ENCODE data around the gene HOXD13.

The HOXD13 gene

DNA sequence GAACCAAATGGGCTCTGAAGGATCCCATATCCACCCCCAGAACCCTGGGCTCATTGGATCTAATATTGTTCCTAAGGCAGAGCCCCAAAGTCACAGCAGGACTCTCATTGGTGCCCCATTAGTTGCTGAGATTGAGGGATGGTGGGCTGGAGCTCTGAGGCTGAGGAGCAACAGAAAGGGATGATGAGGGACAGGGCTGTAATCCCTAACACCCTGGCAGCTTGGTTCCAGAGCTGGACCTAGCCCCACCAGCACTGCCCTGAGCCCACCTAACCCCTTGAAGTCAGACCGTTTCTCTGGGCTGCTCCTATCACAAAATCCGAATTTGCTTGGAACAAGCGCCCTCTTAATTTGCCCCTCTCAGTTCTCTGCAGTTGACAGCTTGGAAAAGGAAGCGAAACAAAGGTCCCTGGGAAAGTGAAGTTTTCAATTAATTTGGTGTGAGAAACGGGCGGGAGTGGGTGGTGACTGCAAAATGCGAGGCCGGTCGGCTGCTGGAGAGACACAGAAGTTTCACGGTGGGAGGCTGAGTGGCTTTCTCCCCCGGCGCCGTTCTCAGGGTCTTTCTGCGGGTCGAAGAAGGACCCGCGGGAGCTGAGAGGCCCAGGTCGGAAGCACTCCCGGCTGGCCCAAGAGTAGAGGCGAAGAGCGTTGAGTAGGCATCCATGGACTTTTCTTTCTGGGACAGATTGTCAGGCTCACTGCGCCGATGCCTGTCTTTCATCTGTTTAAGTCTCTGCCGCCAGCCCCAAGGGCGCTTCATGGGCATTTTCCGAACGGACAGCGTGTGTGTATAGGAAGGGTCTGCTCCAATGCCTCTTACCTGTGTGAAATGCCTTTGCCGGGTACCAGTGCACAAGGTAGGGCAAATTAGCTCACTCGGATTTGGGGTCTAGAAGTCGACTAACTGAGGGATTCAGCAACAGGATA, 927 bp upstream of the HOXD13 start:
- Histone ChIP-seq H3K4me3 (ENCODE audit: low read depth, low read length) (peak overlapping the region; percentile 24), H3K4me1 (peaks cover 3% of the 10 kb centered on the region; the same call in 1 of the 2 replicates), H3K36me3 (no peaks in the 10 kb centered on the region), H3K9me3 (no peaks in the 10 kb centered on the region), H3K27me3 (peaks cover 96% of the 10 kb centered on the region)
- DNase-seq = no peak
- TF ChIP-seq, protein P1, sequence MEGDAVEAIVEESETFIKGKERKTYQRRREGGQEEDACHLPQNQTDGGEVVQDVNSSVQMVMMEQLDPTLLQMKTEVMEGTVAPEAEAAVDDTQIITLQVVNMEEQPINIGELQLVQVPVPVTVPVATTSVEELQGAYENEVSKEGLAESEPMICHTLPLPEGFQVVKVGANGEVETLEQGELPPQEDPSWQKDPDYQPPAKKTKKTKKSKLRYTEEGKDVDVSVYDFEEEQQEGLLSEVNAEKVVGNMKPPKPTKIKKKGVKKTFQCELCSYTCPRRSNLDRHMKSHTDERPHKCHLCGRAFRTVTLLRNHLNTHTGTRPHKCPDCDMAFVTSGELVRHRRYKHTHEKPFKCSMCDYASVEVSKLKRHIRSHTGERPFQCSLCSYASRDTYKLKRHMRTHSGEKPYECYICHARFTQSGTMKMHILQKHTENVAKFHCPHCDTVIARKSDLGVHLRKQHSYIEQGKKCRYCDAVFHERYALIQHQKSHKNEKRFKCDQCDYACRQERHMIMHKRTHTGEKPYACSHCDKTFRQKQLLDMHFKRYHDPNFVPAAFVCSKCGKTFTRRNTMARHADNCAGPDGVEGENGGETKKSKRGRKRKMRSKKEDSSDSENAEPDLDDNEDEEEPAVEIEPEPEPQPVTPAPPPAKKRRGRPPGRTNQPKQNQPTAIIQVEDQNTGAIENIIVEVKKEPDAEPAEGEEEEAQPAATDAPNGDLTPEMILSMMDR (IDR thresholded peaks at IDR 0.05; ENCODE audit: low read depth, low read length) = no peak

GRCh38 chr2:176093145-176093897, 800 bp downstream of the HOXD13 start:
- TF ChIP-seq, protein P1 (IDR thresholded peaks at IDR 0.05; ENCODE audit: low read depth, low read length) = 0 out of 2 replicates have a peak, but pooled peaks have one; percentile 15
- Histone ChIP-seq H3K27me3 (peaks cover 96% of the 10 kb centered on the region), H3K4me1 (peaks cover 3% of the 10 kb centered on the region; the same call in 1 of the 2 replicates), H3K9me3 (no peaks in the 10 kb centered on the region), H3K36me3 (no peaks in the 10 kb centered on the region), H3K4me3 (ENCODE audit: low read depth, low read length) (peak overlapping the region; percentile 45)
- DNase-seq = no peak

GRCh38 chr2:176093898-176094249, 1.4 kb downstream of the HOXD13 start:
- peaks cover 3% of the 10 kb centered on the region; the same call in 1 of the 2 replicates for H3K4me1 ChIP-seq
- H3K27me3 ChIP-seq = peaks cover 96% of the 10 kb centered on the region
- H3K36me3 ChIP-seq = no peaks in the 10 kb centered on the region
- H3K4me3 ChIP-seq (ENCODE audit: low read depth, low read length) = peak overlapping the region; percentile 45
- H3K9me3 ChIP-seq = no peaks in the 10 kb centered on the region
- DNase-seq = no peak
- TF ChIP-seq, protein P1 (IDR thresholded peaks at IDR 0.05; ENCODE audit: low read depth, low read length) = no peak

DNA sequence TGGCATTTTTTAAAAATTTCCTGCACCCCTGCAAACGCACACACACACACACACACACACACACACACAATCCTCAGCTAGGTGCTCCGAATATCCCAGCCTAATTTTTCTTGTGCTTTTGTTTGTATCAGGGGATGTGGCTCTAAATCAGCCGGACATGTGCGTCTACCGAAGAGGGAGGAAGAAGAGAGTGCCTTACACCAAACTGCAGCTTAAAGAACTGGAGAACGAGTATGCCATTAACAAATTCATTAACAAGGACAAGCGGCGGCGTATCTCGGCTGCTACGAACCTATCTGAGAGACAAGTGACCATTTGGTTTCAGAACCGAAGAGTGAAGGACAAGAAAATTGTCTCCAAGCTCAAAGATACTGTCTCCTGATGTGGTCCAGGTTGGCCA, 1.8 kb downstream of the HOXD13 start:
- TF ChIP-seq, protein P1 (IDR thresholded peaks at IDR 0.05; ENCODE audit: low read depth, low read length) = no peak
- peaks cover 3% of the 10 kb centered on the region; the same call in 1 of the 2 replicates for H3K4me1 ChIP-seq
- H3K4me3 ChIP-seq (ENCODE audit: low read depth, low read length) = no peak overlapping the region
- no peaks in the 10 kb centered on the region for H3K9me3 ChIP-seq
- no peaks in the 10 kb centered on the region for H3K36me3 ChIP-seq
- peaks cover 96% of the 10 kb centered on the region for H3K27me3 ChIP-seq
- no peak for DNase-seq

GRCh38 chr2:176095421-176095820, 2.9 kb downstream of the HOXD13 start:
- Histone ChIP-seq H3K4me1 (peaks cover 3% of the 10 kb centered on the region; the same call in 1 of the 2 replicates), H3K36me3 (no peaks in the 10 kb centered on the region), H3K27me3 (peaks cover 96% of the 10 kb centered on the region), H3K4me3 (ENCODE audit: low read depth, low read length) (no peak overlapping the region), H3K9me3 (no peaks in the 10 kb centered on the region)
- DNase-seq = no peak
- TF ChIP-seq, protein P1 (IDR thresholded peaks at IDR 0.05; ENCODE audit: low read depth, low read length) = no peak

Measured in BE2C (cell line).